OCI-LY7 (cell line): ENCODE results near the gene RNF150. TPM values are rescaled to one million over a fixed set of nuclear protein-coding genes. Genes with fewer than 3 reads are reported as not detected.

Source experiments
- BruUV-seq: library from RNA; stranded (reverse); fragments of 400-500 nt; replicated peaks from 2 replicates; lab custom pipeline; 2021; lab: Mats Ljungman, UMichigan
- CTCF ChIA-PET: fragments of 300-600 bp; sonication (Branson Sonifier 250); formaldehyde crosslinking; loops from one replicate; lab custom pipeline; 2022; ENCODE audit warnings: antibody characterized with exemption; ENCODE audit not compliant: unreplicated experiment; lab: Charles Lee
- POLR2A ChIA-PET: fragments of 300-600 bp; sonication (Branson Sonifier 250); formaldehyde crosslinking; loops from one replicate; lab custom pipeline; 2022; ENCODE audit warnings: antibody characterized with exemption; lab: Charles Lee
- DNase-seq: peaks from one replicate; pipeline ENCODE4 v3.0.0-alpha.2; 2015; ENCODE audit warnings: low spot score
- H2AFZ ChIP-seq: fragments of 200-600 bp; sonication (generic), shearing (Covaris generic); 2 replicates; pipeline ENCODE4 v1.6.1; 2014; ENCODE audit warnings: mild to moderate bottlenecking, antibody characterized with exemption, low read length, moderate library complexity
- H3K27ac ChIP-seq: fragments of 200-600 bp; sonication (generic); 2 replicates; pipeline ENCODE4 v1.5.1; 2014; ENCODE audit warnings: mixed run types, low read depth, mild to moderate bottlenecking, moderate library complexity, low read length, inconsistent platforms; ENCODE audit not compliant: poor library complexity, severe bottlenecking
- H3K36me3 ChIP-seq: fragments of 200-600 bp; sonication (generic); 2 replicates; pipeline ENCODE4 v1.6.1; 2014; ENCODE audit warnings: mild to moderate bottlenecking, antibody characterized with exemption, low read length, moderate library complexity, mixed read lengths; ENCODE audit not compliant: insufficient read depth
- H3K4me1 ChIP-seq: fragments of 200-600 bp; sonication (generic); 2 replicates; pipeline ENCODE4 v1.5.1; 2014; ENCODE audit warnings: mild to moderate bottlenecking, low read length; ENCODE audit not compliant: insufficient read depth, poor library complexity, severe bottlenecking
- H3K4me2 ChIP-seq: fragments of 200-600 bp; sonication (generic); 2 replicates; pipeline ENCODE4 v1.6.1; 2014; ENCODE audit warnings: mild to moderate bottlenecking, low read length
- H3K4me3 ChIP-seq: fragments of 200-600 bp; sonication (generic); 2 replicates; pipeline ENCODE4 v1.5.1; 2014; ENCODE audit warnings: mild to moderate bottlenecking, low read depth, low read length; ENCODE audit not compliant: poor library complexity, severe bottlenecking
- H3K79me2 ChIP-seq: fragments of 200-600 bp; sonication (generic); 2 replicates; pipeline ENCODE4 v1.6.1; 2016; ENCODE audit warnings: low read depth, mild to moderate bottlenecking, low read length, moderate library complexity, mixed read lengths; ENCODE audit not compliant: insufficient read depth
- H3K9me2 ChIP-seq: fragments of 200-600 bp; sonication (generic); 2 replicates; pipeline ENCODE4 v1.6.1; 2016; ENCODE audit warnings: mild to moderate bottlenecking, low read length, mixed read lengths; ENCODE audit not compliant: insufficient read depth
- H3K9me3 ChIP-seq: fragments of 200-600 bp; sonication (generic); 2 replicates; pipeline ENCODE4 v1.6.1; 2014; ENCODE audit warnings: mild to moderate bottlenecking, mixed run types, low read length, mixed read lengths
- H4K20me1 ChIP-seq: fragments of 200-600 bp; sonication (generic); 2 replicates; pipeline ENCODE4 v1.6.1; 2014; ENCODE audit warnings: mild to moderate bottlenecking, antibody characterized with exemption, low read length, moderate library complexity, mixed read lengths; ENCODE audit not compliant: insufficient read depth
- EZH2phosphoT487 ChIP-seq: fragments of 200-600 bp; sonication (generic); IDR thresholded peaks from 2 replicates; pipeline ENCODE4 v1.6.1; 2018; ENCODE audit warnings: low read depth, borderline replicate concordance, mild to moderate bottlenecking, mixed run types, antibody characterized with exemption, low read length, moderate library complexity, mixed read lengths
- intact Hi-C: fragments of 100-400 bp; cut with micrococcal nuclease; formaldehyde crosslinking; loops from one replicate; pipeline ENCODE4 v1.10.0; 2022; ENCODE audit not compliant: unreplicated experiment
- total RNA-seq, 2 experiments: library from RNA; depleted of rRNA in 1 of 2; stranded (reverse); fragments of >200 nt in 1 of 2; shearing (Covaris generic) in 1 of 2; gene quantifications; 2 replicates each; pipeline ENCODE4 v1.2.3, GENCODE V29; 2014 to 2022
- TF ChIP-seq, protein P1 (sequence below): fragments of 200-600 bp; sonication (generic); conservative IDR thresholded peaks from 2 replicates; pipeline ENCODE4 v1.5.1; 2014; ENCODE audit warnings: mild to moderate bottlenecking, antibody characterized with exemption, low read length, moderate library complexity, mixed read lengths

The RNF150 gene
- total RNA-seq, 2 experiments from 2014 or later = not detected

DNA sequence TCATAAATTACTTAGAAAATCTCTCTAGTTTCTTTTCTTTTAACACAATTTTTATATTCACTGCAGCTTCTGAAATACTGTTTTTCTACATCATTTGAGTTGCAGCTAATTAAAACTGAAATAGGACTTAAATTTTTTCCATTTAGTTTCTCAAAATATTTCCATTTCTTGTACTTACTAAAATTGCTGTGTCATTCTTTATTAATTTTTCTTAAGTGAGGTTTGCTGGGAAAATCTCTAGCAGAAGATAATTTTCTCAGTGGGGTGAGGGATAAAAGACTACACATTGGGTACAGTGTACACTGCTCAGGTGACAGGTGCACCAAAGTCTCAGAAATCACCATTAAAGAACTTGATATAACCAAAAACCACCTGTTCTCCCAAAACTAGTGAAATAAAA lies 57.7 kb downstream of the RNF150 start:
- no peaks in the 10 kb centered on the region for H3K36me3 ChIP-seq
- H3K27ac ChIP-seq = no peak overlapping the region
- no TSS peak for BruUV-seq
- H3K9me2 ChIP-seq = no peaks in the 10 kb centered on the region
- no peak overlapping the region for H3K4me3 ChIP-seq
- no peak overlapping the region for H2AFZ ChIP-seq
- intact Hi-C loops = no loop called here
- DNase-seq = no peak
- H3K4me2 ChIP-seq = no peak overlapping the region
- POLR2A ChIA-PET = no interaction called here
- no peaks in the 10 kb centered on the region for H3K9me3 ChIP-seq
- H4K20me1 ChIP-seq = no peaks in the 10 kb centered on the region
- CTCF ChIA-PET = no interaction called here
- no peaks in the 10 kb centered on the region for H3K4me1 ChIP-seq
- no peaks in the 10 kb centered on the region for H3K79me2 ChIP-seq
- TF ChIP-seq EZH2phosphoT487 = no peak
- TF ChIP-seq, protein P1, sequence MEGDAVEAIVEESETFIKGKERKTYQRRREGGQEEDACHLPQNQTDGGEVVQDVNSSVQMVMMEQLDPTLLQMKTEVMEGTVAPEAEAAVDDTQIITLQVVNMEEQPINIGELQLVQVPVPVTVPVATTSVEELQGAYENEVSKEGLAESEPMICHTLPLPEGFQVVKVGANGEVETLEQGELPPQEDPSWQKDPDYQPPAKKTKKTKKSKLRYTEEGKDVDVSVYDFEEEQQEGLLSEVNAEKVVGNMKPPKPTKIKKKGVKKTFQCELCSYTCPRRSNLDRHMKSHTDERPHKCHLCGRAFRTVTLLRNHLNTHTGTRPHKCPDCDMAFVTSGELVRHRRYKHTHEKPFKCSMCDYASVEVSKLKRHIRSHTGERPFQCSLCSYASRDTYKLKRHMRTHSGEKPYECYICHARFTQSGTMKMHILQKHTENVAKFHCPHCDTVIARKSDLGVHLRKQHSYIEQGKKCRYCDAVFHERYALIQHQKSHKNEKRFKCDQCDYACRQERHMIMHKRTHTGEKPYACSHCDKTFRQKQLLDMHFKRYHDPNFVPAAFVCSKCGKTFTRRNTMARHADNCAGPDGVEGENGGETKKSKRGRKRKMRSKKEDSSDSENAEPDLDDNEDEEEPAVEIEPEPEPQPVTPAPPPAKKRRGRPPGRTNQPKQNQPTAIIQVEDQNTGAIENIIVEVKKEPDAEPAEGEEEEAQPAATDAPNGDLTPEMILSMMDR = no peak

DNA sequence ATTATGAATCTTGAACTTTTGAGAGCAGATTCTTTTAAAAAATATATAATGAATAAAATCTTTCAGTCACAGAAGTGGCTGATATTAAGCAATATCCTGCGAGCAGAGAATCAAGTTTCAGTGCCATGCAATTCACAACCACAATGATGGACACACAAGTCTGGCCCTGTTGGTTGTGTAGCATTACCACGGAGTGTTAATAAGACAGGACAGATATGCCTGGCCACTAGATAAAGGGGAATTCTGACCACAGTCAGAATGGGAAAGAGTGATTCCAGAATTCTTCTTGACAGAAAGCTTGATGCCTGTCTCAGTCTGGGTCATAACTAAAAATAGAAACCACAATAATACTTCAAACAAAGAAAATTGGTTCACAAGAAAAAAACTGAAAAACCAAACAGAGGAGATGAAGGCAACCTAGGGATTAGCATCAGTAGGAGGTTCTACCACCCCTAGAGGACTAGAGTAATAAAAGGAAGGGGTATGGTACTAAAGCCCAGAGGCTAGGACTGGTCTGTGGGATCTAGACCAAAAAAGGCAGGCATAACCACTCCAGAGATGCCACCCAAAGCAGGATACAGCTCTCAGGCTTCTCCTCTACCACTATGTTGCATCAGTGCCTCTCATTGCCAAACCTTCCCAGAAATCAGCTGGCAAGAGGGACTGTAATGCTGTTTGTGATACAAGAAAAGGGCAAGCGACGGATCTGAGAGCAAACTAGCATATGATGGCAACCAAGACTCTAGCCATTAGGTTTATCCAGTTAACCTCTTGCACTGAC lies 59.0 kb downstream of the RNF150 start:
- Histone ChIP-seq H3K4me1 (no peaks in the 10 kb centered on the region), H3K27ac (no peak overlapping the region), H3K9me3 (no peaks in the 10 kb centered on the region), H3K9me2 (no peaks in the 10 kb centered on the region), H2AFZ (no peak overlapping the region), H3K4me2 (no peak overlapping the region), H4K20me1 (no peaks in the 10 kb centered on the region), H3K4me3 (no peak overlapping the region), H3K79me2 (no peaks in the 10 kb centered on the region), H3K36me3 (no peaks in the 10 kb centered on the region)
- TF ChIP-seq, protein P1 = no peak
- ChIA-PET POLR2A (interaction anchor here (0.5 to 0.7 kb wide), 2 partner anchors 173 to 208 kb away, joined by 3 read pairs; no protein-coding TSS in a partner anchor), CTCF (no interaction called here)
- no TSS peak for BruUV-seq
- DNase-seq = no peak
- intact Hi-C loops = no loop called here

DNA sequence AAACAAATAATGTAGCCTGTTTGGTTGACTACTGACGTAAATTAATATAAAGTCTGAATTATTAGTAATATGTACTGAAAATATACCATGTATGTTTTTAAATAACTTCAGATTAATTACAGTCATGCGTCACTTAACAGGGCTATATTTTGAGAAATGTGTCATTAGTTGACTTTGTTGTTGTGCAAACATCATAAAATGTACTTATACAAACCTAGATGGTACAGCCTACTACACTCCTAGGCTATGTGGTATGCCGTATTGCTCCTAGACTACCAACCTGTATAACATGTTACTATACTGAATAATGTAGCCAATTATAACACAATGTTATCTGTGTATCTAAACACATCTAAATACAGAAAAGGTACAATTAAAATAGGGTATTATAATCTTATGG lies 66.6 kb downstream of the RNF150 start:
- no peaks in the 10 kb centered on the region for H3K9me2 ChIP-seq
- H3K4me3 ChIP-seq = no peak overlapping the region
- ChIA-PET CTCF (no interaction called here), POLR2A (interaction anchor here (1.0 to 1.4 kb wide), 2 partner anchors 9 to 12 kb away, joined by 3 read pairs; no protein-coding TSS in a partner anchor)
- no peaks in the 10 kb centered on the region for H3K9me3 ChIP-seq
- no peaks in the 10 kb centered on the region for H4K20me1 ChIP-seq
- H3K4me1 ChIP-seq = no peaks in the 10 kb centered on the region
- H3K27ac ChIP-seq = no peak overlapping the region
- intact Hi-C loops = no loop called here
- no peak overlapping the region for H3K4me2 ChIP-seq
- no peaks in the 10 kb centered on the region for H3K36me3 ChIP-seq
- H3K79me2 ChIP-seq = no peaks in the 10 kb centered on the region
- no peak overlapping the region for H2AFZ ChIP-seq
- BruUV-seq = no TSS peak
- TF ChIP-seq EZH2phosphoT487 = no peak
- TF ChIP-seq, protein P1 = no peak
- no peak for DNase-seq
